GM23248 (cell line): ENCODE measurements around the gene GSK3A. TPM values are rescaled to one million over a fixed set of nuclear protein-coding genes. Genes with fewer than 3 reads are reported as not detected.

Source experiments
- DNase-seq: peaks from one replicate; pipeline ENCODE4 v3.0.0-alpha.2; 2015
- H2AFZ ChIP-seq: fragments of 200-600 bp; sonication (generic); 2 replicates; pipeline ENCODE4 v1.6.1; 2016; ENCODE audit warnings: antibody characterized with exemption
- H3F3A ChIP-seq: fragments of 200-600 bp; sonication (generic); 2 replicates; pipeline ENCODE4 v1.6.1; 2016; ENCODE audit warnings: mild to moderate bottlenecking, antibody characterized with exemption, mixed run types; ENCODE audit not compliant: insufficient read depth
- H3K27ac ChIP-seq: fragments of 200-600 bp; sonication (generic); 2 replicates; pipeline ENCODE4 v1.5.1; 2016; ENCODE audit warnings: mild to moderate bottlenecking
- H3K27me3 ChIP-seq: fragments of 200-600 bp; sonication (generic); replicated peaks from 2 replicates; pipeline ENCODE4 v1.6.1; 2016; ENCODE audit warnings: mild to moderate bottlenecking; ENCODE audit not compliant: insufficient read depth
- H3K36me3 ChIP-seq: fragments of 200-600 bp; sonication (generic); 2 replicates; pipeline ENCODE4 v1.6.1; 2016; ENCODE audit warnings: low read depth, mild to moderate bottlenecking
- H3K4me1 ChIP-seq: fragments of 200-600 bp; sonication (generic); 2 replicates; pipeline ENCODE4 v1.6.1; 2016; ENCODE audit warnings: mild to moderate bottlenecking; ENCODE audit not compliant: insufficient read depth
- H3K4me2 ChIP-seq: fragments of 200-600 bp; sonication (generic); one replicate; pipeline ENCODE4 v1.6.1; 2016; ENCODE audit warnings: mild to moderate bottlenecking; ENCODE audit not compliant: unreplicated experiment
- H3K4me3 ChIP-seq: fragments of 200-600 bp; sonication (generic); 2 replicates; pipeline ENCODE4 v1.5.1; 2016; ENCODE audit warnings: mild to moderate bottlenecking
- H3K79me2 ChIP-seq: fragments of 200-600 bp; sonication (generic); 2 replicates; pipeline ENCODE4 v1.6.1; 2016; ENCODE audit warnings: mild to moderate bottlenecking; ENCODE audit not compliant: insufficient read depth
- H3K9ac ChIP-seq: fragments of 200-600 bp; sonication (generic); 2 replicates; pipeline ENCODE4 v1.6.1; 2016; ENCODE audit warnings: mild to moderate bottlenecking
- H3K9me2 ChIP-seq: fragments of 200-600 bp; sonication (generic); 2 replicates; pipeline ENCODE4 v1.6.1; 2016; ENCODE audit warnings: mixed run types, mild to moderate bottlenecking, moderate library complexity; ENCODE audit not compliant: insufficient read depth
- H3K9me3 ChIP-seq: fragments of 200-600 bp; sonication (generic); one replicate; pipeline ENCODE4 v1.6.1; 2017; ENCODE audit warnings: low read depth
- H4K20me1 ChIP-seq: fragments of 200-600 bp; sonication (generic); 2 replicates; pipeline ENCODE4 v1.6.0; 2016; ENCODE audit not compliant: insufficient read depth
- EZH2 ChIP-seq: fragments of 200-600 bp; sonication (generic); IDR thresholded peaks from 2 replicates; pipeline ENCODE4 v1.6.1; 2018; ENCODE audit warnings: antibody characterized with exemption, mild to moderate bottlenecking; ENCODE audit not compliant: insufficient read depth, poor library complexity, severe bottlenecking
- EZH2phosphoT487 ChIP-seq: fragments of 200-600 bp; sonication (generic); IDR thresholded peaks from 2 replicates; pipeline ENCODE4 v1.6.1; 2018; ENCODE audit warnings: antibody characterized with exemption, moderate library complexity, mild to moderate bottlenecking, low read depth; ENCODE audit not compliant: insufficient read depth
- WGBS, 2 experiments: methylation state at CpG; one replicate each; pipeline ENCODE4 v1.1.6; 2015 to 2017; ENCODE audit warnings: low lambda C conversion rate in 2 of 2, low coverage in 1 of 2; ENCODE audit errors: missing lambda C conversion rate in 2 of 2; 5-methylcytosine and 5-hydroxymethylcytosine counted together
- in situ Hi-C: fragments of 300-500 bp; cut with MboI; formaldehyde crosslinking; loops from 2 replicates; pipeline ENCODE4 v1.15.0; 2020
- polyA plus RNA-seq: library from polyadenylated mRNA; unstranded; fragments of >200 nt; fragmentation: Nextera tagmentation; extraction: Ambion mirVana; gene quantifications from 2 replicates; pipeline ENCODE4 v1.2.1, GENCODE V29; 2016
- total RNA-seq: library from RNA; depleted of rRNA; stranded (reverse); fragments of >200 nt; shearing (Covaris generic); gene quantifications from 2 replicates; pipeline ENCODE4 v1.2.3, GENCODE V29; 2014

GSK3A gene
- total and polyA plus RNA-seq, 2 experiments from 2014 or later, result 13.0 to 33.4 TPM

GRCh38 chr19:42276284-42276683 lies 33.9 kb upstream of the GSK3A start:
- H3K9ac ChIP-seq, result peak overlapping the region; percentile 38
- H3K9me2 ChIP-seq, result no peaks in the 10 kb centered on the region
- H3K9me3 ChIP-seq, result no peaks in the 10 kb centered on the region
- H3F3A ChIP-seq, result peaks cover 17% of the 10 kb centered on the region
- TF ChIP-seq EZH2phosphoT487 (no peak), EZH2 (no peak)
- H3K4me2 ChIP-seq, result no peak overlapping the region
- no peak overlapping the region for H3K4me3 ChIP-seq
- no peaks in the 10 kb centered on the region for H3K27me3 ChIP-seq
- peak overlapping the region; percentile 62 for H3K27ac ChIP-seq
- WGBS, 2 experiments, result 67 to 70% methylated on average over 3 of the region's 3 CpGs
- H3K4me1 ChIP-seq, result peaks cover 44% of the 10 kb centered on the region
- no peaks in the 10 kb centered on the region for H3K36me3 ChIP-seq
- no peaks in the 10 kb centered on the region for H4K20me1 ChIP-seq
- in situ Hi-C loops, result no loop called here
- H3K79me2 ChIP-seq, result peaks cover 84% of the 10 kb centered on the region
- no peak overlapping the region for H2AFZ ChIP-seq
- DNase-seq, result no peak

DNA sequence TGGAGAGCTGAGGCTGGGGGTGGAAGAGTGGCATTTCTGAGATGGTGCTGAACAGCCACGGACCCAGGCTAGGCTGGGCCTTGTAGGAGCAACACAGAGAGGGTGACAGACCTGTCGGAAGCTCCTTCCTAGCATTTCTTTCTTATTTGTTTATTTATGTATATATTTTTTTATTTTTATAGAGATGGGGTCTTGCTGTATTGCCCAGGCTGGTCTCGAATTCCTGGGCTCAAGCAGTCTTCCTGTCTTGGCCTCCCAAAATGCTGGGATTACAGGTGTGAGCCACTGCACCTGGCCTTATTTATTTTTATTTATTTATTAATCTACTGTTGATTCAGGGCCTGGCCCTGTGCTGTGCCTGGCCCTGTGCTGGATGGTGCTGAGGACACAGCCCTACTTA lies 33.1 kb upstream of the GSK3A start:
- in situ Hi-C loops, result no loop called here
- peaks cover 88% of the 10 kb centered on the region for H3K79me2 ChIP-seq
- H3K9ac ChIP-seq, result 0 out of 2 replicates have a peak overlapping the region, but pooled peaks have one; percentile 38
- H3K9me3 ChIP-seq, result no peaks in the 10 kb centered on the region
- no peaks in the 10 kb centered on the region for H4K20me1 ChIP-seq
- H3F3A ChIP-seq, result peaks cover 18% of the 10 kb centered on the region
- no peak overlapping the region for H2AFZ ChIP-seq
- H3K4me2 ChIP-seq, result peak overlapping the region; percentile 20
- peaks cover 45% of the 10 kb centered on the region for H3K4me1 ChIP-seq
- no peaks in the 10 kb centered on the region for H3K27me3 ChIP-seq
- no peak for DNase-seq
- H3K9me2 ChIP-seq, result no peaks in the 10 kb centered on the region
- no peaks in the 10 kb centered on the region for H3K36me3 ChIP-seq
- H3K27ac ChIP-seq, result 0 out of 2 replicates have a peak overlapping the region, but pooled peaks have one; percentile 62
- no peak for TF ChIP-seq EZH2
- no peak for TF ChIP-seq EZH2phosphoT487
- no peak overlapping the region for H3K4me3 ChIP-seq
- WGBS, 2 experiments, result 65 to 69% methylated on average over 3 of the region's 3 CpGs

GRCh38 chr19:42275103-42275502 lies 32.7 kb upstream of the GSK3A start:
- Histone ChIP-seq H3K9me3 (no peaks in the 10 kb centered on the region), H3F3A (peaks cover 22% of the 10 kb centered on the region), H3K4me2 (peak overlapping the region; percentile 20), H3K36me3 (no peaks in the 10 kb centered on the region), H2AFZ (no peak overlapping the region), H3K79me2 (peaks cover 89% of the 10 kb centered on the region), H4K20me1 (no peaks in the 10 kb centered on the region), H3K27ac (no peak overlapping the region), H3K27me3 (no peaks in the 10 kb centered on the region), H3K9me2 (no peaks in the 10 kb centered on the region), H3K4me3 (no peak overlapping the region), H3K4me1 (peaks cover 45% of the 10 kb centered on the region), H3K9ac (peak overlapping the region; percentile 3; the same call in 1 of the 2 replicates)
- no peak for TF ChIP-seq EZH2phosphoT487
- no peak for TF ChIP-seq EZH2
- DNase-seq, result no peak
- in situ Hi-C loops, result no loop called here
- WGBS, 2 experiments, result 76 to 82% methylated on average over 7 of the region's 7 CpGs

- Histone ChIP-seq H3K9me2 (no peaks in the 10 kb centered on the region), H3K9me3 (no peaks in the 10 kb centered on the region), H3K27me3 (no peaks in the 10 kb centered on the region), H2AFZ (no peak overlapping the region), H3F3A (peaks cover 24% of the 10 kb centered on the region), H3K79me2 (peaks cover 92% of the 10 kb centered on the region), H3K4me2 (no peak overlapping the region), H4K20me1 (no peaks in the 10 kb centered on the region), H3K4me3 (no peak overlapping the region), H3K9ac (0 out of 2 replicates have a peak overlapping the region, but pooled peaks have one; percentile 3), H3K27ac (no peak overlapping the region), H3K4me1 (peaks cover 40% of the 10 kb centered on the region), H3K36me3 (no peaks in the 10 kb centered on the region)
- WGBS, 2 experiments, result 93 to 95% methylated on average over 18 to 22 of the region's 22 CpGs
- DNase-seq, result no peak
- in situ Hi-C loops, result no loop called here
- TF ChIP-seq EZH2 (no peak), EZH2phosphoT487 (no peak)
Measured at GRCh38 chr19:42274065-42274682, 31.8 kb upstream of the GSK3A start.
